Body of pancreas (tissue), 4 donors: ENCODE measurements around the gene ADIPOQ. TPM values are rescaled to one million over a fixed set of nuclear protein-coding genes. Genes with fewer than 3 reads are reported as not detected.
"Not testable (repeated sequence)": the region's sequence is repeated elsewhere in the genome, so short reads cannot be mapped to it uniquely, and the experiment has no call there.

Source experiments
- ATAC-seq: fragments of 150-250 bp; one replicate; pipeline ENCODE4 v1.9.1; 2016
- DNase-seq, 4 donors: peaks; one replicate each; pipeline ENCODE4 v3.0.0-alpha.2; 2019
- H3K27ac ChIP-seq, 4 donors: fragments of 200-600 bp; sonication (generic); 1 replicate in 3 of 4; 2 replicates in 1 of 4; pipeline versions ENCODE4 v1.5.1 to v1.6.1; 2016 to 2019; ENCODE audit warnings: mild to moderate bottlenecking in 1 of 4, mixed read lengths in 1 of 4, moderate library complexity in 1 of 4
- H3K27me3 ChIP-seq, 2 donors: fragments of 200-600 bp; sonication (generic); one replicate each; pipeline ENCODE4 v1.6.0; 2016; ENCODE audit warnings: mild to moderate bottlenecking in 1 of 2
- H3K36me3 ChIP-seq, 2 donors: fragments of 200-600 bp; sonication (generic); replicated peaks in 1 of 2; 2 replicates each; pipeline ENCODE4 v1.5.1; 2016; ENCODE audit warnings: low read depth in 2 of 2; ENCODE audit not compliant: insufficient read depth in 1 of 2
- H3K4me1 ChIP-seq: fragments of 200-600 bp; sonication (generic); one replicate; pipeline ENCODE4 v1.6.0; 2016
- H3K4me3 ChIP-seq, 2 donors: fragments of 200-600 bp; sonication (generic); 1 replicate in 1 of 2; 2 replicates in 1 of 2; pipeline ENCODE4 v1.5.1; 2016 to 2019
- H3K9me3 ChIP-seq, 3 donors: fragments of 200-600 bp; sonication (generic); 1 replicate in 2 of 3; 2 replicates in 1 of 3; pipeline ENCODE4 v1.5.1; 2016
- POLR2A ChIP-seq, 3 donors: fragments of 450-650 bp; IDR thresholded peaks; one replicate each; pipeline ENCODE4 v1.6.1; 2016; ENCODE audit warnings: antibody characterized with exemption in 3 of 3, mild to moderate bottlenecking in 2 of 3
- WGBS, 2 donors: methylation state at CpG; one replicate each; pipeline ENCODE4 v1.1.5; 2017; 5-methylcytosine and 5-hydroxymethylcytosine counted together
- intact Hi-C: fragments of 100-400 bp; cut with DNase I; formaldehyde crosslinking; loops from one replicate; pipeline ENCODE4 v1.15.1; 2023
- total RNA-seq, 2 donors: library from RNA; depleted of rRNA; stranded (reverse); fragments of >200 nt; gene quantifications; one replicate each; pipeline ENCODE4 v1.1.0, GENCODE V29; 2016
- TF ChIP-seq, protein P1 (sequence below), 7 experiments: fragments of 450-650 bp in 4 of 7; fragments of 200-600 bp in 3 of 7; sonication (generic) in 3 of 7; IDR thresholded peaks; one replicate each; pipeline ENCODE4 v1.5.1; 2016 to 2019; ENCODE audit warnings: antibody characterized with exemption in 7 of 7

ADIPOQ gene
- total RNA-seq, 2 donors from 2014 or later, result 10.9 to 188 TPM

DNA sequence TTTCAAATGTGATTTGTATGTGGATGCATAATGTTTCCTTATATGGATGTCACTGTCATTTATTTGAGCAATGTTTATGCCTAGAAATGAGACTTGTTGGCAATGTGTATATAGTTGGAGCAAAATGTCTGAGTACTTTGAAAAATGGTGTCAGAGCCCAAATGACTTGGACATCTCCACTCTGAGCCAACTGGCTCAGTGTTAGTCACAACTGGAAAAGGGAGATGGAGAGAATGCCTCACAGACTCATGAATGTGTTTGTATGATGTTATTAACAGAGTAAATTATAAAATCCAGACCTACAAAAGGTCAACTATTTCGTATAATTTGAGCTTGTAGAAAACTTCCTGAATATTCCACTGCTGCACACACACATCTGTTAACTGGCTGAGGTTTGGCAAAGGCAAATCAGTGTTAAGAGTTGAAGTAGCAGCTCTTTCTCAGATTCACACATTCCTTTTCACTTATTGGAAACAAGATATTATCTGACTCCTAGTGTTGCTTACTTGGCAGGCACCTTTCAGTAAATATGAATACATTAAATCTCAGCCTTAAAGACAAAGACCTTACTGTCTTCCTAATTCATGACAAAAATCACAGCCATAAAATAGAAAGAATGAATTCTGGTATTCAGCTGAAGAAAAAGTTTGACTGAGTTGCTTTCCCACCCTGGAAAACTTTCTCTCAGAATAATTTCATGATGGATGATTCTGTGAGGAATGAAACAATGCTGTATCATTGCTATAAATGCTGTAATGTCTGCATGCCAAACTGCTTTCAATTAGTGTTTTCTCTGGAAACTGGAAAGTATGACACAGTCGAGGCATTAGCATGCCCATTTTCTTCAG is 27.0 kb downstream of the ADIPOQ start:
- Histone ChIP-seq H3K4me1 (peaks cover 7% of the 10 kb centered on the region), H3K36me3 (no peaks in the 10 kb centered on the region), H3K4me3 (no peak overlapping the region), H3K9me3 (no peaks in the 10 kb centered on the region), H3K27ac (no peak overlapping the region), H3K27me3 (no peaks in the 10 kb centered on the region)
- ATAC-seq, result no peak
- 10 to 27% methylated on average over 2 of the region's 2 CpGs for WGBS, 2 donors
- no peak for TF ChIP-seq POLR2A (IDR thresholded peaks at IDR 0.05)
- intact Hi-C loops, result no loop called here
- no peak for DNase-seq

- intact Hi-C loops, result no loop called here
- H3K27ac ChIP-seq, result no peak overlapping the region
Observed at GRCh38 chr3:186870421-186871201, 28.1 kb downstream of the ADIPOQ start.

DNA sequence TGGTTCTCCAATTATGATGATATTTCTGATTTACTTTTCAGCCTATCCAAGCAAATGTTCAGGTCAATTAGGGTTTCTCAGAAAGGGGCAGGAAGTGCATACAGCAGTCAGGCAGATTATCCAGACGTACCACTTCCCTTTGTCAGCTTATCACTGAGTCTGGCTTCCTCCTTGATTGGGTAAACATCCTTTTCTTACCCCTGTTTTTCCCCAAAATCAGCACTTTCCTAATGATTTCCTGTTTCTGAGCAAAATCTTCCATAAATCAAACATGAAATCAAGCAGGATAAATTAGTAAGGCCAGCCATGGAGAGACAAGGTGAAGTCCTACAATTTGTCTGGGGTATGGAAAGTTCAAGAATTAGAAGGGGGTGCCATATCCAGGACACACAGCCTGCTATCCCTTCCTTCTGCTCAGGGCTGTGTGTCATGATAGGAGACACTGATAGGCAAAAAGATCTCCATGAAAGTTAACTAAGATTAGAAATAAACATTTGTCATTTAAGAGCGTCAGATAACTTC is 29.0 kb downstream of the ADIPOQ start:
- DNase-seq (no peak), ATAC-seq (no peak)
- Histone ChIP-seq H3K27ac (no peak overlapping the region), H3K4me3 (no peak overlapping the region), H3K27me3 (no peaks in the 10 kb centered on the region), H3K9me3 (no peaks in the 10 kb centered on the region), H3K4me1 (peaks cover 7% of the 10 kb centered on the region), H3K36me3 (no peaks in the 10 kb centered on the region)
- TF ChIP-seq, protein P1, sequence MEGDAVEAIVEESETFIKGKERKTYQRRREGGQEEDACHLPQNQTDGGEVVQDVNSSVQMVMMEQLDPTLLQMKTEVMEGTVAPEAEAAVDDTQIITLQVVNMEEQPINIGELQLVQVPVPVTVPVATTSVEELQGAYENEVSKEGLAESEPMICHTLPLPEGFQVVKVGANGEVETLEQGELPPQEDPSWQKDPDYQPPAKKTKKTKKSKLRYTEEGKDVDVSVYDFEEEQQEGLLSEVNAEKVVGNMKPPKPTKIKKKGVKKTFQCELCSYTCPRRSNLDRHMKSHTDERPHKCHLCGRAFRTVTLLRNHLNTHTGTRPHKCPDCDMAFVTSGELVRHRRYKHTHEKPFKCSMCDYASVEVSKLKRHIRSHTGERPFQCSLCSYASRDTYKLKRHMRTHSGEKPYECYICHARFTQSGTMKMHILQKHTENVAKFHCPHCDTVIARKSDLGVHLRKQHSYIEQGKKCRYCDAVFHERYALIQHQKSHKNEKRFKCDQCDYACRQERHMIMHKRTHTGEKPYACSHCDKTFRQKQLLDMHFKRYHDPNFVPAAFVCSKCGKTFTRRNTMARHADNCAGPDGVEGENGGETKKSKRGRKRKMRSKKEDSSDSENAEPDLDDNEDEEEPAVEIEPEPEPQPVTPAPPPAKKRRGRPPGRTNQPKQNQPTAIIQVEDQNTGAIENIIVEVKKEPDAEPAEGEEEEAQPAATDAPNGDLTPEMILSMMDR (IDR thresholded peaks at IDR 0.05), result no peak
- TF ChIP-seq POLR2A (IDR thresholded peaks at IDR 0.05), result no peak
- WGBS, 2 donors, result 47 to 54% methylated on average over 2 of the region's 2 CpGs
- intact Hi-C loops, result no loop called here

More at GRCh38 chr3:186870421-186871201, 28.1 kb downstream of the ADIPOQ start:
- no peaks in the 10 kb centered on the region for H3K9me3 ChIP-seq
- peak in 1 of 4 donors; percentile 7 for DNase-seq
- peaks cover 7% of the 10 kb centered on the region for H3K4me1 ChIP-seq
- no peak for ATAC-seq
- H3K4me3 ChIP-seq, result no peak overlapping the region
- no peaks in the 10 kb centered on the region for H3K36me3 ChIP-seq
- 43 to 58% methylated on average over 5 of the region's 5 CpGs for WGBS, 2 donors
- TF ChIP-seq, protein P1 (IDR thresholded peaks at IDR 0.05), result no peak
- no peak for TF ChIP-seq POLR2A (IDR thresholded peaks at IDR 0.05)
- no peaks in the 10 kb centered on the region for H3K27me3 ChIP-seq

DNA sequence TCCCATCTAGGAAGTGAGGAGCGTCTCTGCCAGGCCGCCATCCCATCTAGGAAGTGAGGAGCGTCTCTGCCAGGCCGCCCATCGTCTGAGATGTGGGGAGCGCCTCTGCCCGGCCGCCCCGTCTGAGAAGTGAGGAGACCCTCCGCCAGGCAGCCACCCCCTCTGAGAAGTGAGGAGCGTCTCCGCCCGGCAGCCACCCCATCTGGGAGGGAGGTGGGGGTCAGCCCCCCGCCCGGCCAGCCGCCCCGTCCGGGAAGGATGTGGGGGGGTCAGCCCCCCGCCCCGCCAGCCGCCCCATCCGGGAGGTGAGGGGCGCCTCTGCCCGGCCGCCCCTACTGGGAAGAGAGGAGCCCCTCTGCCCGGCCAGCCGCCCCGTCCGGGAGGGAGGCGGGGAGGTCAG is 31.3 kb downstream of the ADIPOQ start:
- H3K27ac ChIP-seq, H3K9me3 ChIP-seq, H3K36me3 ChIP-seq, DNase-seq, H3K4me1 ChIP-seq, H3K4me3 ChIP-seq, ATAC-seq, H3K27me3 ChIP-seq, intact Hi-C loops: not testable (repeated sequence)
- no CpG with 5 or more reads among the region's 30 CpGs for WGBS, 2 donors

GRCh38 chr3:186874216-186874615 is 31.7 kb downstream of the ADIPOQ start:
- ATAC-seq, H3K4me1 ChIP-seq, H3K27ac ChIP-seq, H3K27me3 ChIP-seq, H3K4me3 ChIP-seq, H3K9me3 ChIP-seq, DNase-seq, intact Hi-C loops, H3K36me3 ChIP-seq: not testable (repeated sequence)
- WGBS, 2 donors, result 75 to 83% methylated on average over 1 to 2 of the region's 24 CpGs

DNA sequence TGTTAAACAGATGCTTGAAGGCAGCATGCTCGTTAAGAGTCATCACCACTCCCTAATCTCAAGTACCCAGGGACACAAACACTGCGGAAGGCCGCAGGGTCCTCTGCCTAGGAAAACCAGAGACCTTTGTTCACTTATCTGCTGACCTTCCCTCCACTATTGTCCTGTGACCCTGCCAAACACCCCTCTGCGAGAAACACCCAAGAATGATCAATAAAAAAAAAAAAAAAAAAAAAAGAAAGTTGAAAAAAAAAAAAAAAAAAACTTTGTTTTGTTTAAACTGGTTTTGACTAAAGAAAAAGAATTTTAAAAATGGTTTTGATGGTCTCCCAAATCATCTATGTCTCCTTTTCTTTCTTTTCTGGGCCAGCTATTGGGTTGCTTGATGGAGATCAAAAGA is 32.3 kb downstream of the ADIPOQ start:
- H3K27ac ChIP-seq, H3K4me1 ChIP-seq, H3K27me3 ChIP-seq, H3K36me3 ChIP-seq, intact Hi-C loops, H3K4me3 ChIP-seq, ATAC-seq, DNase-seq, H3K9me3 ChIP-seq: not testable (repeated sequence)
- WGBS, 2 donors, result 22 to 45% methylated on average over 2 to 3 of the region's 4 CpGs
